Globus pallidus (tissue), 1 donor: ENCODE data around the gene NTPCR.
"Not testable (repeated sequence)": the region's sequence is repeated elsewhere in the genome, so short reads cannot be mapped to it uniquely, and the experiment has no call there.

Experiments used
- DNase-seq: peaks from one replicate; pipeline ENCODE4 v3.0.0-alpha.2; 2015; ENCODE audit warnings: low spot score

Gene NTPCR

GRCh38 chr1:232984577-232985425 lies 34.4 kb downstream of the NTPCR start:
- DNase-seq = peak; percentile 83

- no peak for DNase-seq
These were observed 35.6 kb downstream of the NTPCR start for GRCh38 chr1:232985882-232986526.

GRCh38 chr1:232986527-232986922 lies 36.1 kb downstream of the NTPCR start:
- DNase-seq = no peak

DNA sequence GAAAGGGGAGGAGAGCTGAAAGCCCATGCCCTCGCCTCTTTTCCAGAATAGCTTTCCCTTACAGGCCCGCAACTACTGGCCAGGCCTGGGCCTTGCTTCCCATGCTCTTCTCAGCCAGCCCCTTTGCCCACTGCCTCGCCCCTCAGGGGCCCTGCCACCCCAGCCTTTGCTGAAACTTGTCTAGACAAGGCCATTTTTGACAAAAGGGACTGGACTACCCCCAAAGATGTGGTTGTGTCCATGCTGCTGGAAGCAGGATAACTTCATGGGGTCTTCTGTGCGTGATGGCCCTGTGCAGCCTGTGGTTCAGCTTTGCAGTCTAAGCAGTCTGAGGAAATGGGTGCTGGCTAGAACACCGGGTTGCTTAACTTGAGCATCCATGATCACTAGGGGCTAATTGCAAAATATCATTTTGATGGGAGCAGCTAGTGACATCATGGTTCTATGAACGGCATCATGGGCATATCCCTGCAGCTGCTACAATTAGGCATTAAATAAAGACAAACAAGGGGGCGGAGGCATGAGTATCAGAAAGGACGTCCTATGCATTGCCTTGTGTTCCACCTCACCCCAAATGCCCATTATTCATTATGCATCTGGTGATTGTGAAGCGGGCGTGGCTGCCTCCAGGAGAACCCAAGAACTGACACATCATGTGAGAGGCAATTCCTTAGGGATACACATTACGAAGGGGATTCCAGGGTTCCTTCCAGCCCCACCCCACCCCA lies 36.8 kb downstream of the NTPCR start:
- DNase-seq = no peak

- no peak for DNase-seq
These were observed 37.3 kb downstream of the NTPCR start for GRCh38 chr1:232987774-232988140.

- DNase-seq = no peak
These were observed 38.2 kb downstream of the NTPCR start for GRCh38 chr1:232988572-232989040.

DNA sequence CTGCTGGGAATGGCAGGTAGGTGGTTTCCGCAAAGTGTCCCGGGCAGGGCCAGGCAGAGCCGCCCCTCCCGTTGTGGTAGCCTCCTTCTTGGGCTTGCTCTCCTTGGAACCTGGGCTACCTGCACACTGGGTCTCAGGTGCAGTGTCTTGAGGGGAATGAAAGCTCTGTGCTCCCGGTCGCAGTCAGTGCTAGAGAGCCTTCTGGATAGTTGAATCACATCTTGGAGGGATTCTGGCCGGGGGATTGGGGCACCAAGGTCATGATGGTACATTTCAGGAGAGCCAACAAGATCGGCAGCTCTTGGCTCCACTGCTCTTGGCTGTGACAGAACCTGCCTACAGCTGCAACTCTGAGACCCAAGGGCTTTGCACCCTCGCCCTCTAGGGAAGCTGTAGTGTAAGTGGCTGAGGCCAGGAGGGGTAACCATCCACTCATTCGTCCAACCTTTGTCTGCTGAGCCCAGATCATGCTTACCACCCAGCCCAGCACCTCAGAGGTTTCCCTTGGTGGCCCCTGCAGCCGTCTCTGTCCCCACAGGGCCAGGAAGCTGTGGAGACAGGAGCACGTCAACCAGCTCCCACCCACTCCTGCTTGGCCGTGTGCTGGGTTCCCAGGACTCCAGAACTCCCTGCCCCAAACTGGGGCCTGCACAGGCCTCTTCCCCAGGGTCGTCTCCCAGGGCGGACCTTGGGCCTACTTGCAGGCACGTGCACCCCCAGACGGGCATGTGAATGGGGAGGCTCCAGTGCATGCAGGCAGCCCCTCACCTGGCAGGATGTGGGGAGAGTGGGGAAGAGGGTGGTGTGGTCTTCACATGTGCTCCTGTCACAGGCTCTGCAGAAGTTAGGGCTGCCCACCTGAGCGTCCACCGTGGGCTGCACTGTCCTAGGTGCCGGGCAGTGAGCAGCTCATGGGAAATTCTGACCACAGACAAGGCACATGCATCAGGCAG lies 40.0 kb downstream of the NTPCR start:
- no peak for DNase-seq

DNA sequence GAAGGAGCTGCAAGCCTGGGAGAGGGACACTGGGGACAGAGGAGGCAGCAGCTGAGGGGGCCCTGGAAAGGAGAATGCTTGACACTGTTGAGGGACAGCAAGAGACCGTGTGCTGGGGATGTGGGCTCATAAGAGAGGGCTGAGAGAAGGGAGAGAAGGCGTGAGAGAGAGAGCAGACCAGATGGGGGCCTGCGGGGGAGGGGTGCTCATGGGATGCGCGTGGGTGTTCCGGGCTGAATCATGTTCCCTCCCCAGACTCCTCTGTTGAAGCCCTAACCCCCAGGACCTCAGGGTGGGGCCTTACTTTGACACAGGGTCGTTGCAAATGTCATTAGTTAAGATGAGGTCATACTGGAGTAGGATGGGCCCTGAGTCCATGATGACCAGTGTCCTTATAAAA lies 40.8 kb downstream of the NTPCR start:
- DNase-seq = no peak

DNA sequence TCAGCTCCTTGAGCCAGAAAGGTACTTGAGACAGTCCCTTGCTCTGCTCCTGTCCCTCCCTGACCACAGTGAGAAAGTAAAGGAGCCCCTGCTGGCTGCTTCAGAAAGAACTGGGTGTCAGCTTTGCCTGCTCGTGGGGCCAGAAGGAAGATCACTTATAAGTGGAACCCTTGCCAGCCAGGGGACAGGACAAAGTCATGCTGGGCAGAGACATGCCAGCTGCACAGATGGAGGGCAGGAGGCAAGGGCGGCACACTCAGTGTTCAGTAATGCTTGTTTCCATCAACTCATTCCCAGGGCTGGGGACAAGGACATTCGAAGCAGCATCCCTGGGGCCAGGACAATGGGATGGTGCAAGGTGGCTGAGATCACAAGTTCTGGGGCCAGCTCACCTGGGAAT lies 41.8 kb downstream of the NTPCR start:
- no peak for DNase-seq

- no peak for DNase-seq
These were observed 43.1 kb downstream of the NTPCR start for GRCh38 chr1:232993555-232993954.

- DNase-seq = no peak
These were observed 44.8 kb downstream of the NTPCR start for GRCh38 chr1:232995189-232995588.

DNA sequence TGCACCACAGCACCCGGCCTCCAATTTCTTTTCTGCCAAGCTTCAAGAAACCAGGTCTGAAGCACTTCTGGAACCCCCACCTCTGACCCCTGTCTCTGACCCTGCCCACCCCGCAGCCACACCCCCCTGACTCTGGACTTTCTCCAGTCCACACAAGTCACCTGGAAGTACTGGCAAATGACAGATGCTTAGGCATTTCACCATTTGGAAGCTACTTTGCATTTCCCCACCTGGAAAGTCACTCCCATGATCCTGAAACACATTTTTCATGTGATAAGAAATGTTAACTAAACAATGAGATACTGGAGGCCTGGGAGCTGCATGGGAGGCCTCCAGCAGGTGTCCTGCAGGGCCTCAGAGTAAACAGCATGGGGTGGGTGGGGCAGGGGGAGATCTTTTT lies 45.7 kb downstream of the NTPCR start:
- no peak for DNase-seq

GRCh38 chr1:232998138-232998537 lies 47.7 kb downstream of the NTPCR start:
- DNase-seq = no peak

DNA sequence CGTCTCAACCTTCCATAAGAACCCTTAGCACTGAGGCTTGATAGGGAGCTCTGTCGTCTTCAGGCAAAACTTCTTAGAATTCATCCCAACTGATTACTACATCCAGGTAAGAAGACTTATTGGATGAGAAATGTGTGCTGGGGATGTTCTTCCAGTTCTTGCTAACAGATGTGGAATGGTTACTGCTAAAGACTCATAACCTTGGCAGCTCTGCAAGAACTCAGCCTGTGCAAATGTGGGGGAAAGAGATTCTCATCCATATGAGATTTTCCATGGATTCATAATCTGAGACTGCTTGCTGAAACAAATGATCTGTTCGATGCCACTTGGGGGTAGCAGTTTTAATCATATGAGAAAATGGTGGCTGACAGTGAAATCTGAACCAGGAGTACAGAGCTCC lies 48.2 kb downstream of the NTPCR start:
- DNase-seq = no peak

DNA sequence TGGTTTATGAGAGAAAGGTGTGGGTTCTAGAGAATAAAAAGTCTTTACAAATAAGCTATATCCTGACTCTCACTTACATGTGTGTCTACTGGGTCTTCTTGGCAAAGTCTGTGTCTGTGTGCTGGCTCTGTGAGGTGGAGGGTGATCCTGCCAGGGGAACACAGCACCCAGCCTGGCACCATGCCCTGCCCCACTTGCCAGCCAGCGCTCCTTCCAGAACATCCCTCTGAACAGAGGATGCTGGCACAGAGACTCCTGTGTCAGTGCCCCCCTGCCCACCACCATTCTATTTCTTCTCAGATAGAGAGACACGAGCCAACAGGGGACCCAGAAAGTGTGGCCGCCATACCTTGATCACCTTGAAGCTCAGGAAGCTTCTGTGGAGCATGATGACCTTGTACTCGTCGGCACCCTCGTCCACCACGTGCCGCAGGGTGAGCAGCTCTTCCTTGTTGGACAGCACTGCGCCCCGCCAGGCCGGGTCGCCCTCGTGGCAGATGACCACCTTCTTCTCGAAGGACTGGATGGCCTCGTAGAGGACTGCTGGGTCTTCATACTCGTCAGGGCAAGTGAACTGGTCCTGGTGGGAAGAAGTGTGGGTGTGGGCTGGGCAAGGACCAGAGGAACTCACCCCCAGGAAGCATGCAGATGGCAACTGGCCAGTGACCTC lies 49.7 kb downstream of the NTPCR start:
- no peak for DNase-seq

- not testable (repeated sequence) for DNase-seq
These were observed 53.2 kb downstream of the NTPCR start for GRCh38 chr1:233003638-233004037.

GRCh38 chr1:233004451-233004850 lies 54.0 kb downstream of the NTPCR start:
- DNase-seq = no peak

- DNase-seq = no peak
These were observed 54.7 kb downstream of the NTPCR start for GRCh38 chr1:233005156-233005555.

DNA sequence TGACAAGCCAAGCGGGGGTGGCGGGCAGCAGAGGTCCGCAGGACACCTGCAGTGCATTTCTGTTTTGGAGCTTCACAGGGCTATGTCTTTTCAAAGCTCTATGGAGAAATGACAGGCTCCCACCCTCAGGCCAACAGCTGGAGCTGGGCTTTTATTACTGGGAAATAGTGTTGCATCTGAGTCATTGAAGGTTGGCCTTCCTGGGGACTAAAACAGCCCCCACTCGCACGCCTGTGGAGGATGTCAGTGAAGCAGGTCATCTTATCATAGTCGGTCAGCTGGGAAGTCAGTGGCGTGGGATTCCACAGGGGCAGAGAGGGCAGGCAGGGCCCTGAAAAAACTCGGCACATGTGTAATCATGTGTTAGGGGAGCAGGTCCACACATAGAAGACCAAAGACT lies 55.3 kb downstream of the NTPCR start:
- no peak for DNase-seq

- DNase-seq = no peak
These were observed 55.7 kb downstream of the NTPCR start for GRCh38 chr1:233006108-233006507.

DNA sequence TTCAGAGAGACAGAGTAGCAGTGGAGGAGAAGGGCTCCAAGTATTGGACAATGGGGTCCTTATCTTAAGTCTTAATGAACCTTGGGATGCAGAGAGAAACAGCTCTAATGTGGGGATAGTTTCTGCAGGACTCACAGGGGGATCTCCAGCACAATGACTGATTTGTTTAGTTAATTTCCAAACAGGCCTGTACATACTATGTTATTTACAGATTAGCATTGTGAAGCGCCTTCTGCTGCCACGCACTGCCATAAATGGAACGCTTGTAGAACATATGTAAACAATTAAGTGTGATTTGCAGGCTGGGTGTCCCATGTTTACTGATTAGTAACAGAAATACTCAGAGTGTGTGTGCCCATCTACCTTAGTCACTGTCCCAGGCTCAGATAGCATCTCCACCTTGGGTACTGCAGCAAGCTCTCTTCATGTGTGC lies 56.1 kb downstream of the NTPCR start:
- DNase-seq = no peak
